Muscle of back (tissue), 11 donors: ENCODE measurements around the gene ERMAP. TPM values are rescaled to one million over a fixed set of nuclear protein-coding genes. Genes with fewer than 3 reads are reported as not detected.
"Not testable (repeated sequence)": the region's sequence is repeated elsewhere in the genome, so short reads cannot be mapped to it uniquely, and the experiment has no call there.

Source experiments
- DNase-seq, 3 donors: peaks; one replicate each; pipeline versions ENCODE4 v3.0.0 to v3.0.0-alpha.2; 2013
- polyA plus RNA-seq, 10 donors: library from polyadenylated mRNA; unstranded; fragments of 120-200 nt; gene quantifications; one replicate each; pipeline ENCODE4 v1.2.1, GENCODE V29; 2013; ENCODE audit not compliant: insufficient read length in 10 of 10

ERMAP gene
- polyA plus RNA-seq, 10 donors: 5.9 to 12.0 (median 8.3) TPM

DNA sequence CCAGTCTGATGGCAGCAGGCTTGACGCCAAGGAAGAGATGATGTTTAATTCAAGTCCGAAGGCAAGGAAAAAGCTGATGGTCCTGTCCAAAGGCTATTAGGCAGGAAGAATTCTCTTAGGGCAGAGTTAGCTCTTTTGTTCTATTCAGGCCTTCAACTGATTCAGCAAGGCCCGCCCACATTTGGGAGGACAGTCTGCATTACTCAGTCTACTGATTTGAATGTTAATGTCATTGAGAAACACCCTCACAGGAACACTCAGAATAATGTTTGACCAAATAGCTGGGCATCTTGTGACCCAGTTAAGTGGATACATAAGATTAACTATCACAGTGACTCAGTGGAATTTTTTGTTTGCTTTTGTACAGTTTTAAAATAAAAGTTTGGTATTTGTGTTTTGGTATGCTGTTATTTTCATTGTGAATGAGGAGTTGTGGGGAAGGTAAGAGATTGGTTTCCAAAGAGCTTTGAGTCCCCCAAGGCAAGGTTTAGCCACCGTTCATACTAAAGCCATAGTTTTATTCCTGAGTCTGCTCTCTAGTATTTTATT is 27.7 kb downstream of the ERMAP start:
- DNase-seq: no peak

DNA sequence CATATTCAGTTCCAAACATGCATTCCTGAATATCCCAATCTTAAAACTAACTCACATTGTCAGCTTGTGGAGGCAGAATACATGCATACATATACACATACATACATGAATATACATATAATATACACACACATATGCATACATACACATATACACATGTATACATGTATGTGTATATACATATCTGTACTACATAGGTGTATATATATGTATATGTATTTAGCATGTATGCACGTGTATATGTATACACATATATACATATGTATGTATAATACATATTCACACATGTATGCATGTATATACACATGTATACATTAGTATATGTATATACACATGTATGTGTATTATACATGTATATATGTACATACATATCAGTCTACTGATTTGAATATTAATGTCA is 28.3 kb downstream of the ERMAP start:
- DNase-seq: no peak

DNA sequence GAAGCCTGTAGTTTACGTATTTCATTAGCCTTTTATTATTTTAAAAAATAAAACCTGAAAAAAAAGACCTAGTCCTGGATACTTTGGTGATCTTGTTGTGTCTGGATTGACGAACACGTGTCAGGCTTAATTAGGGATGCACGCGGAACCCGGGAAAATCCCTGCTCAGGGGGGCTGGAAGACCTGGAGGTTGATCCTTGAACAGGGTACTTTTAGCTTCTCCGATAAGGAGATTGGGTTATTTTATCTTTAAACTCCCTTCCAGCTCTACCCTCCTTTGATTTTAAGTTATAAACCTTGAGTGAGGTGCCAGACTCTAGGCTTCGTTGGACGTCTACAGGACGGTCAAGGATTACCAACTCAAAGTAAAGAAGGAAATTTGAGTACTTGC is 28.9 kb downstream of the ERMAP start:
- no peak for DNase-seq

DNA sequence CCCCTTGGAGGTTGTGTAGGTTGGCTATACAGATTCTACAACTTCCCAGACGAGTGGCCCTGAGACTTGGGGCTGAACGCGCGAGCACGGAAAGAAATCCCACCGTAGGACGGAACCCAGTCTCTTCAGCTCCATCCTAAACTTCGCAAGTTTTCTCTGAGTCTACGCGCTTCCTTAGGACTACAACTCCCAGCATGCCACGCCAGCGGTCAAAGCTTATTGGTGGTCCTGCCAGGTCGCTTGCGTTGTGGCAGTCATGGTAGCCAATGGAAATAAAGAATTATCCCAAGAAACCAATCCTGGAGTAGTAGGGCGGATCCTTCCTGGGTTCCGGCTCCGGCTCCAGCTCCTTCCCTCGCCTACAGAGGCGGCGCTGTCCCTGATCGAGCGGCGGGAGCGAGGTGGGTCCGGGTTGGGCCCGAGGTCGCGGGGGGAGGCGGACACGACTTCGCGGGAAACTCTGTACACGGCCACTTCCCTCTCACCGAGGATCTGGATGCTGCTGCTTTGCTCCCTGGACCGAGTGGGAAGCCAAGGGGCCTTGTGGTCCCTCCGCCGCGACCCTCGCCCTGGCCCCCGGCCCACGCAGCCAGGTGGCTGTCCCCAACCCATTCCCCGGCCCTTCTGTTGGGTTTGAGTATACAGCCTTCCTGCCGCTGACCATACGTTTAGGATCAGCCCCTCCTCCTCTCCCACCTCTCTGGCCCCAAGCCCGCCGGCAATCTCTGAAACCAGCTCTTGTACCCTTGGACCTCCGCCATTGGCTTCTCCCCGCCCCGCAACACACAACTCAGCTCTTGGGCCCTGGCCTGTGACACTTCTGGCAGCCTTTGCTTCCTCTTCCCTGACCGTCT is 29.6 kb downstream of the ERMAP start, which contains the start of gene ZNF691:
Gene ZNF691, plus strand, starts transcription at position 357 of the 854 bp plus-strand sequence. CDS start 3,046 bp downstream, outside the sequence.
- DNase-seq: peak; percentile 97 to 98 (median 98)

DNA sequence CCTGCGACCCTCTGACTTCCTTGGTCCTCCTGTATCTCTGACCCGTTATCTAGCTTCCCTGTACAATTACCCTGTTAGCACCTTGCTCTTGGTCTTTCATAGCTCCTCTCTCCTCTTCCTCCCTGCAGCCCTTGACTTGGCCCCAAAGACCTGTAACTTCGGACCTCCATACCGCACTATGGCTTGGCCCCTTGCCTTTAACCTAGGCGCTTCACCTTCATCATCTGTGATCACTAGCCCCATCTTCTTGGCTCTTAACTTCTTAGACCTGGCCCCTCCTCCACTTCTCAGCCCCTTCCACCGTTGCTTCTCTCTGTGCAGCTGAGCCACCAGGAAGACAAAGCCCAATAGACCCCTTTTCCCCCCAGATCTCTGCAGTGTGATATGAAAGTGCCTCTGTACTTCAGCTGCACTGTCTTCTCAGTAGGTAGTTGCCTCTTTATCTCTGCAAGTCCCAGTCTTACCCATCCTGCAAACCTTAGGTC is 30.2 kb downstream of the ERMAP start:
- DNase-seq: no peak

DNA sequence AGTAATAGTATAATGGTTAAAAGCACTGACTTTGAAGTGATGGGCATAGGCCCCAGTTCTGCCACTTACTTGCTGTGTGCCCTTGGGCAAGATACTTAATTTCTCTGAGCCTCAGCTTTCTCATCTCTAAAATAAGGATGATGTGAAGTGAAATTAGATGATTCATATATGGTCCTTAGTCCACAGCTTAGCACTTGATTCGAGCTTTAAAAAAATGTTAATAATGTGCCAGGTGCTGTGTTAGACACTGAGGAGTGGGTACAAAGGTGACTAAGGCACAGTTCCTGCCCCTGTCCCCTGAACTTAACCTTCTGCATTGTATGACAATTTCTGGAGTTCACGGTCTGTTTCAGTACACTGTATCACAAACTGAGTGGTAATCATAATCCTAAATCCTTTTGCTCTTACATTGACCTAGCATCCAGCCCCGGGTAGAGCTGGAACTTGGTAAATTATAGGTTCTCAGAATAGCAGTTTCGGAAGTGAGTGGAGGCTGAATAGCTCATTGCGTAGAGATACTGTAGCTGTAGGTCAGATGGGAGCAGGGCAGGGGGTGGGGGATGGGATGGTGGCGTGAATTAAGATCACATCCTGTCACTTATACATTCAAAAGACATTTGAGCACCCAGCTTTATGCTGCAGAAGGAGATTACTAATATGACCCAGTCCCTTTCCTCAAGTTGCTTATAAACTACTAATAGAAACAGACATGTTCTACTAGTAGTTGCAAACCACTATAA is 31.0 kb downstream of the ERMAP start:
- no peak for DNase-seq

DNA sequence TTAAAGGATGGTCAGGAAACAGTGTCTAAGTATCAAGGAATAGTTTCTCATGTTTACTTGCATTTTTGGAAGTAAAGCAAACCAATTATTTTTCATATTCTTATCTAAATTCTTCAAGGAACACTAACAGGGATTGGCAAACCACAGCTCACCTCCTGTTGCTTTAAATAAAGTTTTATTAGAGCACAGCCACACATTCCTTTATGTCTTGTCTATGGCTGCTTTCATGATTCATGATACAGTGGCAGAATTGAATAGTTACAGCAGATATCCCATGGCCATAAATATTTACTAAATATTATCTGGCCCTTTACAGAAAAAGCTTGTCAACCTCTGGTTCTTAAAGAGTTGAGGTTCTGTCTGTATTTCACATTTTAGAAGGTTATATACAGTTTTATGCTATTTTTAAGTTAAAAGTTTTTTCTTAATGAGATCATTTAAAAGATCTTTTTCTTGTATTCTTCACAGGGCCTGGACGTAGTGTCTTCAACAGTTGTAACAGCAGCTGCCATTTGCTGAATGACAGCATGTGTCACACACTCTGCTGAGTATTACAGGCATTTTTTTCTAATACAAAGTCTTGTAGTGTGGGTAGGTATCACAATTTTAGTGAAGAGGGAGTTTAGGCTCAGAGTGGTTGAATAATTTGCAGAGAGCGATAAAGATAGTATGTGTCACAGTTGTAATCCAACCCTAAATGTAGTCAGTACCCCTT is 32.1 kb downstream of the ERMAP start:
- no peak for DNase-seq

DNA sequence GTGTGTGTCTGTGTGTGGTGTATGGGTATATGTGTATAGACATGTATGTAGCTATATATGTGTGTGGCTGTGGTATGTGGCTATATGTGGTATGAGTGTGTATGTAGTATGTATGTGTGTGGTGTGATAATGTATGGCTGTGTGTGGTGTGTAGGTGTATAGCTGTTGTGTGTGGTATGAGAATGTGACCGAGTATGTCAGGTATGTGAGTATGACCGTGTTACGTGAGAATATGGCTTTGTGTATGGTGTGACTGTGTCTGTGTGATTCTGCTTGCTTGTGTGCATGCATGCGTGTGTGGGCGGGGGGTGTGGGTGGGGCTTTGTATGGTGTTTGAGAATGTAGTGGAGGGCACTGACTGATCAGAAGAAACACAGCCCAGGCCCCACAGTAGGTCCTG is 33.0 kb downstream of the ERMAP start:
- no peak for DNase-seq

DNA sequence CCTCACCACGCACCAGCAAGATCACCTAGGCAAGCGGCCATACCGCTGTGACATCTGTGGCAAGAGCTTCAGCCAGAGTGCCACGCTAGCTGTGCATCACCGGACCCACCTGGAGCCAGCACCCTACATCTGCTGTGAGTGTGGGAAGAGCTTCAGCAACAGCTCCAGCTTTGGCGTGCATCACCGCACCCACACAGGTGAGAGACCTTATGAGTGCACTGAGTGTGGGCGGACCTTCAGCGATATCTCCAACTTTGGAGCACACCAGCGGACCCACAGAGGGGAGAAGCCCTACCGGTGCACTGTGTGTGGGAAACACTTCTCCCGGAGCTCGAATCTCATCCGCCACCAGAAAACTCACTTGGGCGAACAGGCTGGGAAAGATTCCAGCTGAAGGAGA is 34.5 kb downstream of the ERMAP start:
- no peak for DNase-seq

DNA sequence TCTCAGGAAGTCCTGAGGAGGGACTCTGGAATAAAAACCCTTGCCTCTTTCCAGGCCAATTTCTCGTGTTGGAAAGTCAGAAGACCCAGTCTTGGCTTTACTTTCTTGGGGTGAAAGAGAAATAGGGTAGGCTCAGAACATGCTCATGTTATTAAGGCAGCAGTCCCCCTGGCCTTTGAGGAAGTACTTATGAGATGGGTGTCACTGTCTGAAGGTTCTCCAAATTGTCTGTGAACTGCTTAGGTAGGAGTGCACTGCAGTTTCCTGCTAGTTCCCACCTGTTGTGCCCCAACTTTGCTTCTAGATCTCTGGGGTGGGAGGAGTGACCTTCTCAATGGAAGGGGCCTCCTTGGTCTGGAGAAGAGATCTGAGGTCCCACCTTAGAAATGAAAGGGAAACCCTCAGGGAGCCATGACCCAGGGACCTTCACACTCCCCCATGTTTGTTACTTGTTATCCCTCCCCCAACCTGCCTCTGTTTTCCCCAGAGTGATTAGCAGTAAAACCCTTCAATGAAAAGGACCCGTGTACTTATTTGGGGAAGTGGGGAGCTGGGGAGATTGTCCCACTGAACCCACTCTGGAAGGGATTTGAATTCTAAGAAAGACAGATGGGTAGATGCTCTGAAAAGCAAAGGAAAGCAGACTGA is 35.2 kb downstream of the ERMAP start:
- DNase-seq: no peak

DNA sequence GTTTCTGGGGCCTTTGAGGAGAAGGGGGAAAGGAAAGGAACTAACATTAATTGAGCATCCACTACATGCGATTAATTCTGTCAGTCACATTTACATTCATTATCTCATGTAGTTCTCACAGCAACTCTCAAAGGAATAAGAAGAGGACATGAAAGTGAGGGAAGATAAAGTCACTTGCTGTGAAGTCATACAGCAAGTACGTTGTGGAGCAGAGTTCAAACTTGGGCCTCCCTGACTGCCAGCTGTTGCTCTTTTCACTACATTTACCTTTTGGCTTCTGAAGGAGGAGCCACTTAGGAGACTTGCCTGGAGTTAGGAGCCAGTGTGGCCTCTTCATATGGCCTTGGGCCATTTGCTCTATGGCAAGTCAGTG is 35.7 kb downstream of the ERMAP start:
- DNase-seq: no peak

DNA sequence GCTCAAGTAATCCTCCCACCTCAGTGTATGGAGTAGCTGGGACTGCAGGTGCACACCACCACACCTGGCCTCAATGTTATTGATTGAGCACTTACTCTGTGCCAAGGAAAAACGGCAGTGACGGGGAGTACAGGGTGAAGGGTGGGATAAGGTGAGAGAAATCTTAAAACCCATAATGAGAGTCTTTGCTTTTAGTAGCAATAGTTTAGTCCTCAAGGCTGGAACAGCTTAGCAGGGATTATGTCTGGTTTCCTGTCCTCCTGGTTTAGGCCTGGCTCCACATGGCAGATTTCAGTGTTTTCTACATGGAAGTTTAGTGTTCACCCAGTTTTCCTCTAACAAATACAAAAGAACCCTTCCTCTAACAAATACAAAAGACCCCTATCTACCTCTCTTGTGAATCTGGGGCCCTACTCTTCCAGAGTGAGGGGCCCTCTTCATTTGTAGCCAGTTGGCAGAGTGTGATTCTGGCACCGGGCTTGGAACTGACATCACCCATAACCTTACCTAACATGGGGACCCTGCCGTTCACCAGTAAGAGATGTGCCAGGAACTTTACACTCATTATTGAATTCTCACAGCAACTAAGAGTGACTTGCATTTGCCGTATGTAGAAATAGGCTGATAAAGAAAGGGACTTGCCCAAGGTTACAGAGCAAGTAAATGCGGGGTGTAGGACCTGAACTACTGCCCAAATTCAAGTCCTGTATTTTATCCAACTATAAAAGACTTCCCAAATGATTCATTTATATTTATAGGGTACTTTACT is 36.4 kb downstream of the ERMAP start:
- no peak for DNase-seq

DNA sequence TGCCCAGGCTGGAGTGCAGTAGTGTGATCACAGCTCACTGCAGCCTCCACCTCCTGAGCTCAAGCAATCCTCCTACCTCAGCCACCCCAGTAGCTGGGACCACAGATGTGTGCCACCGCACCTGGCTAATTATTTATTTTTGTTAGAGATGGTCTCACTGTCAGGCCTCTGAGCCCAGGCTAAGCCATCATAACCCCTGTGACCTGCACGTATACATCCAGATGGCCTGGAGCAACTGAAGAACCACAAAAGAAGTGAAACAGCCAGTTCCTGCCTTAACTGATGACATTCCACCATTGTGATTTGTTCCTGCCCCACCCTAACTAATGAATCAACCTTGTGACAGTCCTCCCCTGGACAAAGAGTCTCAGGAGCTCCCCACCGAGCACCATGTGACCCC is 39.6 kb downstream of the ERMAP start:
- not testable (repeated sequence) for DNase-seq

DNA sequence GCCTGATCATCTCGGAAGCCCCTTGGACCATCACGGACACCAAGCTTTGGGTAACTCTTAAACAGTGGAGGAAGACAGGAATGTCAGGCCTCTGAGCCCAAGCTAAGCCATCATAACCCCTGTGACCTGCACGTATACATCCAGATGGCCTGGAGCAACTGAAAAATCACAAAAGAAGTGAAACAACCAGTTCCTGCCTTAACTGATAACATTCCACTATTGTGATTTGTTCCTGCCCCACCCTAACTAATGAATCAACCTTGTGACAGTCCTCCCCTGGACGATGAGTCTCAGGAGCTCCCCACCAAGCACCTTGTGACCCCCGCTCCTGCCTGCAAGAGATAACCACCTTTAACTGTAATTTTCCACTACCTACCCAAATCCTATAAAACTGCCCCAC is 42.4 kb downstream of the ERMAP start:
- DNase-seq: not testable (repeated sequence)

DNA sequence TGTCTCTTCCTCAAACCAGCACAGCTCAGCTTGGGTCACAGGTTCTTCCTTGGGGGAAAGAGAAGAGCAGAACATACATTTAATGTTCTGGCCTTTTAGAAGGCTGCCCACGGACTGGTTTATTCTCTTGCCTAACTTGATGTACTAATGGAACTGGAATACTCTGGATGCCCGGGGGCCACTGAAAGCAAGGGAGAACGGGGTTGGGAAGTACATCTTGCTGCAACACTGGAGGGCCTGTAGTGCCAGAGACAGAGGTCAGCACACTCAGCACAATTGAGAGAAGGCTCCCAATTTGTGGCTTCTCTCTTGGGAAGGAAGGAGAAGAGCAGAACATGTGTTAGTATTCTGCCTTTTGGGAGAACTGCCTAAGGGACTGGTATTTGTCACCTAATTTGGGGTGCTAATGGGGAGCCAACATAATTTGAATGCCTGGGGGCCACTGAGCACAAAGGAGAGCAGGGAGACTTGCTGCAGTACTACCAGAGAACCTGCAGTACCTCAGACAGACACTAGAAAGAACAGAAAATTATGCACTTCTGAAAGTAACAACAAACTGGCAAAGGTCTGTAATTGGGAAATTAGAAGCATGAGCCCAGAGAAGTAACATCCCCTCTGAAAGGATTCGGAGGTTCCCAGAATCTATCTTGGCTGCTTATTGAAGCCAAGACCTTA is 43.6 kb downstream of the ERMAP start:
- no peak for DNase-seq

DNA sequence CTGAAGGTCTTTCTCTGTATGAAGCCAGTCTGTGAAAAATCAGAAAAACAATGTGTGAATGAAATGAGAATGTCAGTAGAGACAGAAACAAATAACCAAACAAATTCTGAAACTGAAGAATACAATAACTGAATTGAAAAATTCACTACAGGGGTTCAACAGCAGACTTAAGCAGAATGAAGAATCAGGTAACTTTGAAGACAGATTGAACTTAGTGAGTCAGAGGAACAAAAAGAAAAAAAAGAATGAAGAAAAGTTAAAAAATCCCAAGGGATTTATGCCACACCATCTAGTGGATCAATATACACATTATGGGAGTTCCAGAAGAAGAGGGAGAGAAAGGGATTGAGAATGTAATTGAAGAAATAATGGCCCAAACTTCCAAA is 44.1 kb downstream of the ERMAP start:
- no peak for DNase-seq

DNA sequence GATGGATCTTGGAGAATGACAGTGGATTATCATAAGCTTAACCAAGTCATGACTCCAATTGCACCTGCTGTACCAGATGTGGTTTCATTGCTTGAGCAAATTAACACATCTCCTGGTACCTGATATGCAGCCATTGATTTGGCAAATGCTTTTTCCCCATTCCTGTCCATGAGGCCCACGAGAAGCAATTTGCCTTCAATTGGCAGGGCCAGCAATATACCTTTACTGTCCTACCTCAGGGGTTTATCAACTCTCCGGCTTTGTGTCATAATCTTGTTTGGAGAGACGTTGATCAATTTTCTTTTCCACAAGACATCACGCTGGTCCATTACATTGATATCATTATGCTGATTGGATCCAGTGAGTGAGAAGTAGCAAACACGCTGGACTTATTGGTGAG is 49.6 kb downstream of the ERMAP start:
- DNase-seq: no peak

DNA sequence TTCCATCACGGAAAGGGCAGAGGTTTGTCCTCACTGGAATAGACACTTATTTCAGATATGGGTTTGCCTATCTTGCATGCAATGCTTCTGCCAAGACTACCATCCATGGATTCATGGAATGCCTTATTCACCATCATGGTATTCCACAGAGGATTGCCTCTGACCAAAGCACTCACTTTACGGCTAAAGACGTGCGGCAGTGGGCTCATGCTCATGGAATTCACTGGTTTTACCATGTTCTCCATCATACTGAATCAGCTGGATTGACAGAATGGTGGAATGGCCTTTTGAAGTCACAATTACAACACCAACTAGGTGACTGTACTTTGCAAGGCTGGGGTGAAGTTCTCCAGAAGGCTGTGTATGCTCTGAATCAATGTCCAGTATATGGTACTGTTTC is 51.5 kb downstream of the ERMAP start:
- peak in 1 of 3 donors; percentile 3 for DNase-seq

DNA sequence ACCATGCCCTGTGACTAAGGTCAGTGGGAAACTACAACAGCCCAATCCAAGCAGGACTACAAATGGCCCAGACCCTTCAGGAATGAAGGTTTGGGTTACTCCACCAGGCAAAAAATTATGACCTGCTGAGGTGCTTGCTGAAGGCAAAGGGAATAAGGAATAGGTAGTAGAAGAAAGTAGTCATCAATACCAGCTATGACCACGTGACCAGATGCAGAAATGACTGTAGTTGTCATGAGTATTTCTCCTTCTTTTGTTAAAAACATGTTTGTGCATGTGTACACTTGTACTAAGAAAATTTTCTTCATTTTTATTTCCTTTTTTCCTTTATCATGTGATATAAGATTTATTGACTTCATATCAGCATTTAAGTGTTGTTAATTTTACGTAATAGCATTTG is 52.3 kb downstream of the ERMAP start:
- not testable (repeated sequence) for DNase-seq

DNA sequence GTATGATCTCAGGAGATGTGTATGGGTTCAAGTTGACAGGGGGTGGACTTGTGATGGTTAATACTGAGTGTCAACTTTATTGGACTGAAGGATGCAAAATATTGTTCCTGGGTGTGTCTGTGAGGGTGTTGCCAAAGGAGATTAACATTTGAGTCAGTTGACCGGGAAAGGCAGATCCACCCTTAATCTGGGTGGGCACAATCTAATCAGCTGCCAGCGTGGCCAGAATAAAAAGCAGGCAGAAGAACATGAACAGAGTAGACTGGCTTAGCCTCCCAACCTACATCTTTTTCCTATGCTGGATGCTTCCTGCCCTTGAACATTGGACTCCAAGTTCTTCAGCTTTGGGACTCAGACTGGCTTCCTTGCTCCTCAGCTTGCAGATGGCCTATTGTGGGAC is 52.8 kb downstream of the ERMAP start:
- DNase-seq: not testable (repeated sequence)
